PC-9 (cell line): ENCODE data around the gene GUSB. TPM values are rescaled to one million over a fixed set of nuclear protein-coding genes. Genes with fewer than 3 reads are reported as not detected.
"Not testable (repeated sequence)": the region's sequence is repeated elsewhere in the genome, so short reads cannot be mapped to it uniquely, and the experiment has no call there.

ENCODE experiments used
- BruUV-seq: library from RNA; stranded (reverse); fragments of 400-500 nt; replicated peaks from 2 replicates; lab custom pipeline; 2021; lab: Mats Ljungman, UMichigan
- CTCF ChIA-PET: fragments of 300-600 bp; sonication (Branson Sonifier 250); formaldehyde crosslinking; loops from one replicate; lab custom pipeline; 2022; ENCODE audit warnings: antibody characterized with exemption; lab: Charles Lee
- POLR2A ChIA-PET: fragments of 300-600 bp; sonication (Branson Sonifier 250); formaldehyde crosslinking; loops from one replicate; lab custom pipeline; 2022; ENCODE audit warnings: antibody characterized with exemption; ENCODE audit not compliant: unreplicated experiment; lab: Charles Lee
- DNase-seq, 2 experiments: peaks; one replicate each; pipeline versions ENCODE4 v3.0.0 to v3.0.0-alpha.2; 2015 to 2022; ENCODE audit warnings: mixed read lengths in 1 of 2
- H2AFZ ChIP-seq: fragments of 200-600 bp; sonication (generic); 2 replicates; pipeline ENCODE4 v1.8.1; 2017; ENCODE audit warnings: antibody characterized with exemption
- H3F3A ChIP-seq: fragments of 200-600 bp; sonication (generic); 2 replicates; pipeline ENCODE4 v1.8.1; 2017; ENCODE audit warnings: antibody characterized with exemption, mild to moderate bottlenecking, low read depth; ENCODE audit not compliant: insufficient read depth
- H3K27ac ChIP-seq: fragments of 200-600 bp; sonication (generic); 2 replicates; pipeline ENCODE4 v1.6.1; 2016; ENCODE audit warnings: mixed run types
- H3K27me3 ChIP-seq: fragments of 200-600 bp; sonication (generic); 2 replicates; pipeline ENCODE4 v1.6.1; 2016; ENCODE audit warnings: low read depth, mixed run types; ENCODE audit not compliant: insufficient read depth
- H3K36me3 ChIP-seq: fragments of 200-600 bp; sonication (generic); 2 replicates; pipeline ENCODE4 v1.6.1; 2016; ENCODE audit warnings: low read depth, mixed run types
- H3K4me1 ChIP-seq: fragments of 200-600 bp; sonication (generic); replicated peaks from 2 replicates; pipeline ENCODE4 v1.6.1; 2016; ENCODE audit warnings: mixed run types; ENCODE audit not compliant: insufficient read depth
- H3K4me2 ChIP-seq: fragments of 200-600 bp; sonication (generic); 2 replicates; pipeline ENCODE4 v1.6.1; 2017; ENCODE audit warnings: mixed run types
- H3K4me3 ChIP-seq: fragments of 200-600 bp; sonication (generic); 2 replicates; pipeline ENCODE4 v1.6.1; 2016; ENCODE audit warnings: mixed run types
- H3K79me2 ChIP-seq: fragments of 200-600 bp; sonication (generic); 2 replicates; pipeline ENCODE4 v1.6.1; 2017; ENCODE audit warnings: low read depth, mixed run types
- H3K9me2 ChIP-seq: fragments of 200-600 bp; sonication (generic); 2 replicates; pipeline ENCODE4 v1.8.1; 2017; ENCODE audit warnings: mild to moderate bottlenecking; ENCODE audit not compliant: insufficient read depth
- H3K9me3 ChIP-seq: fragments of 200-600 bp; sonication (generic); 2 replicates; pipeline ENCODE4 v1.8.1; 2016; ENCODE audit warnings: low read depth; ENCODE audit not compliant: insufficient read depth
- H4K20me1 ChIP-seq: fragments of 200-600 bp; sonication (generic); 2 replicates; pipeline ENCODE4 v1.8.1; 2017; ENCODE audit not compliant: insufficient read depth
- CTCF ChIP-seq: fragments of 200-600 bp; sonication (generic); conservative IDR thresholded peaks from 2 replicates; pipeline ENCODE4 v1.6.1; 2017; ENCODE audit warnings: mixed run types, antibody characterized with exemption, mild to moderate bottlenecking, moderate library complexity
- EZH2 ChIP-seq: fragments of 200-600 bp; sonication (generic); IDR thresholded peaks from 2 replicates; pipeline ENCODE4 v1.8.0; 2017; ENCODE audit warnings: antibody characterized with exemption, low read depth
- intact Hi-C: fragments of 100-400 bp; cut with micrococcal nuclease; formaldehyde crosslinking; loops from one replicate; pipeline ENCODE4 v1.10.0; 2022; ENCODE audit not compliant: unreplicated experiment
- total RNA-seq: library from RNA; stranded (reverse); gene quantifications from 2 replicates; pipeline ENCODE4 v1.2.3, GENCODE V29; 2021

The GUSB gene
- total RNA-seq, 1 experiment from 2014 or later: 59.8 TPM

GRCh38 chr7:65946904-65947303, 35.1 kb downstream of the GUSB start:
- H3K27ac ChIP-seq: no peak overlapping the region; the same call in 1 of the 2 replicates
- no peak overlapping the region for H3K4me3 ChIP-seq
- intact Hi-C loops: no loop called here
- DNase-seq: peak; percentile 14 to 72
- H3K9me3 ChIP-seq: no peaks in the 10 kb centered on the region
- TF ChIP-seq EZH2 (no peak), CTCF (no peak)
- no peaks in the 10 kb centered on the region for H3K9me2 ChIP-seq
- no TSS peak for BruUV-seq
- H2AFZ ChIP-seq: no peak overlapping the region
- H4K20me1 ChIP-seq: no peaks in the 10 kb centered on the region
- H3K79me2 ChIP-seq: no peaks in the 10 kb centered on the region
- peaks cover 13% of the 10 kb centered on the region; the same call in 1 of the 2 replicates for H3K4me1 ChIP-seq
- peaks cover 16% of the 10 kb centered on the region for H3F3A ChIP-seq
- ChIA-PET POLR2A (no interaction called here), CTCF (no interaction called here)
- H3K4me2 ChIP-seq: peak overlapping the region; percentile 27; the same call in 1 of the 2 replicates
- no peaks in the 10 kb centered on the region for H3K36me3 ChIP-seq
- no peaks in the 10 kb centered on the region for H3K27me3 ChIP-seq

GRCh38 chr7:65945787-65946186, 36.2 kb downstream of the GUSB start:
- POLR2A ChIA-PET, H3K36me3 ChIP-seq, H3K79me2 ChIP-seq, H2AFZ ChIP-seq, H3K27ac ChIP-seq, H3K4me3 ChIP-seq, DNase-seq, H3K4me2 ChIP-seq, intact Hi-C loops, H4K20me1 ChIP-seq, H3K4me1 ChIP-seq, H3K9me3 ChIP-seq, H3K27me3 ChIP-seq, H3K9me2 ChIP-seq, CTCF ChIA-PET, BruUV-seq: not testable (repeated sequence)
- peaks cover 14% of the 10 kb centered on the region; the same call in 1 of the 2 replicates for H3F3A ChIP-seq

GRCh38 chr7:65938336-65938895, 43.6 kb downstream of the GUSB start:
- no peak for DNase-seq
- Histone ChIP-seq H4K20me1 (no peaks in the 10 kb centered on the region), H3K27me3 (no peaks in the 10 kb centered on the region), H3K27ac (no peak overlapping the region), H3K79me2 (peaks cover 14% of the 10 kb centered on the region), H3K36me3 (no peaks in the 10 kb centered on the region; the same call in 1 of the 2 replicates), H3K4me3 (no peak overlapping the region), H3K9me2 (no peaks in the 10 kb centered on the region), H2AFZ (no peak overlapping the region), H3K9me3 (no peaks in the 10 kb centered on the region), H3K4me2 (no peak overlapping the region), H3F3A (peaks cover 5% of the 10 kb centered on the region; the same call in 1 of the 2 replicates), H3K4me1 (no peaks in the 10 kb centered on the region)
- POLR2A ChIA-PET: no interaction called here
- intact Hi-C loops: no loop called here
- CTCF ChIA-PET: no interaction called here
- no TSS peak for BruUV-seq
- TF ChIP-seq EZH2 (no peak), CTCF (no peak)

- Histone ChIP-seq H3K4me2 (no peak overlapping the region), H3K4me3 (no peak overlapping the region), H3K4me1 (no peaks in the 10 kb centered on the region), H3K79me2 (peaks cover 19% of the 10 kb centered on the region), H3F3A (peaks cover 5% of the 10 kb centered on the region; the same call in 1 of the 2 replicates), H4K20me1 (no peaks in the 10 kb centered on the region), H3K36me3 (no peaks in the 10 kb centered on the region; the same call in 1 of the 2 replicates), H3K9me3 (no peaks in the 10 kb centered on the region), H3K27ac (no peak overlapping the region), H2AFZ (no peak overlapping the region), H3K9me2 (no peaks in the 10 kb centered on the region), H3K27me3 (no peaks in the 10 kb centered on the region)
- intact Hi-C loops: no loop called here
- POLR2A ChIA-PET: no interaction called here
- no peak for TF ChIP-seq EZH2
- TF ChIP-seq CTCF: no peak
- BruUV-seq: no TSS peak
- CTCF ChIA-PET: no interaction called here
- DNase-seq: no peak
Observed at GRCh38 chr7:65937296-65937695, 44.7 kb downstream of the GUSB start.
